Activated CD4-positive, alpha-beta T cell treated with anti-CD3 and anti-CD28 coated beads, Interleukin-2, amount 10 ng/mL, durations not matched to agents 7 days and 5 days (primary cell): ENCODE results near the gene CYP3A7. TPM values are rescaled to one million over a fixed set of nuclear protein-coding genes. Genes with fewer than 3 reads are reported as not detected.
"Not testable (repeated sequence)": the region's sequence is repeated elsewhere in the genome, so short reads cannot be mapped to it uniquely, and the experiment has no call there.

Source experiments
- CTCF ChIA-PET: fragments of 350-600 bp; sonication (Branson Sonifier 250); formaldehyde crosslinking; loops from one replicate; lab custom pipeline; 2021; ENCODE audit warnings: antibody characterized with exemption; lab: Charles Lee
- POLR2A ChIA-PET: fragments of 350-600 bp; sonication (Branson Sonifier 250); formaldehyde crosslinking; loops from one replicate; lab custom pipeline; 2021; ENCODE audit warnings: antibody characterized with exemption; lab: Charles Lee
- DNase-seq: peaks from one replicate; pipeline ENCODE4 v3.0.0-alpha.2; 2020
- H3K27ac Mint-ChIP-seq: one replicate; pipeline ENCODE4 v1.8.0; 2021; ENCODE audit warnings: mild to moderate bottlenecking, moderate library complexity, mixed read lengths
- H3K27me3 Mint-ChIP-seq: one replicate; pipeline ENCODE4 v1.8.0; 2021; ENCODE audit warnings: mixed read lengths
- H3K36me3 Mint-ChIP-seq: one replicate; pipeline ENCODE4 v1.8.0; 2021; ENCODE audit warnings: low read depth, mixed read lengths
- H3K4me1 Mint-ChIP-seq: one replicate; pipeline ENCODE4 v1.8.0; 2021; ENCODE audit warnings: mixed read lengths
- H3K4me3 Mint-ChIP-seq: one replicate; pipeline ENCODE4 v1.8.0; 2021; ENCODE audit warnings: mild to moderate bottlenecking, moderate library complexity, mixed read lengths
- H3K9me3 Mint-ChIP-seq: one replicate; pipeline ENCODE4 v1.8.0; 2021; ENCODE audit warnings: mixed read lengths
- total RNA-seq, 2 experiments: library from RNA; stranded (reverse); gene quantifications; one replicate each; pipeline ENCODE4 v1.2.3, GENCODE V29; 2021

The CYP3A7 gene
- total RNA-seq, 2 experiments from 2014 or later = not detected

- Mint-ChIP-seq H3K4me1 (peaks cover 6% of the 10 kb centered on the region), H3K36me3 (no peaks in the 10 kb centered on the region), H3K9me3 (no peaks in the 10 kb centered on the region), H3K27me3 (no peaks in the 10 kb centered on the region), H3K27ac (no peak overlapping the region), H3K4me3 (no peak overlapping the region)
- no peak for DNase-seq
- ChIA-PET POLR2A (no interaction called here), CTCF (no interaction called here)
Measured at GRCh38 chr7:99762680-99763327, 27.8 kb upstream of the CYP3A7 start.

DNA sequence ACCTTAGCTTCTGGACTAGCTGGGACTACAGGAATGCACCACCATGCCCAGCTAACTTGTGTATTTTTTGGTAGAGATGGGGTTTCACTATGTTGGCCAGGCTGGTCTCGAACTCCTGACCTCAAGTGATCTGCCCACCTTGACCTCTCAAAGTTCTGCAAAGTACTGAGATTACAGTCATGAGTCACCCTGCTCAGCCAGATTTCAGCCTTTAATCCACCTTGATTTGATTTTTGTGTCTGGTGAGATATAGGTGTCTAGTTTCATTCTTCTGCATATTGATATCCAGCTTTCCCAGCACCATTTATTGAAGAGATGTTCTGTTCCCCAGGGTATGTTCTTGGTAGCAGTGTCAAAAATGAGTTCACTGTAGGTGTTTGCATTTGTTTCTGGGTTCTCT is 20.1 kb upstream of the CYP3A7 start:
- Mint-ChIP-seq H3K9me3 (no peaks in the 10 kb centered on the region), H3K27ac (no peak overlapping the region), H3K36me3 (no peaks in the 10 kb centered on the region), H3K4me3 (no peak overlapping the region), H3K27me3 (peaks cover 9% of the 10 kb centered on the region), H3K4me1 (no peaks in the 10 kb centered on the region)
- ChIA-PET CTCF (no interaction called here), POLR2A (no interaction called here)
- no peak for DNase-seq

GRCh38 chr7:99752356-99752755 is 17.4 kb upstream of the CYP3A7 start:
- ChIA-PET POLR2A (no interaction called here), CTCF (no interaction called here)
- no peaks in the 10 kb centered on the region for H3K4me1 Mint-ChIP-seq
- no peaks in the 10 kb centered on the region for H3K9me3 Mint-ChIP-seq
- no peak overlapping the region for H3K27ac Mint-ChIP-seq
- peaks cover 9% of the 10 kb centered on the region for H3K27me3 Mint-ChIP-seq
- no peaks in the 10 kb centered on the region for H3K36me3 Mint-ChIP-seq
- no peak overlapping the region for H3K4me3 Mint-ChIP-seq
- DNase-seq = no peak

DNA sequence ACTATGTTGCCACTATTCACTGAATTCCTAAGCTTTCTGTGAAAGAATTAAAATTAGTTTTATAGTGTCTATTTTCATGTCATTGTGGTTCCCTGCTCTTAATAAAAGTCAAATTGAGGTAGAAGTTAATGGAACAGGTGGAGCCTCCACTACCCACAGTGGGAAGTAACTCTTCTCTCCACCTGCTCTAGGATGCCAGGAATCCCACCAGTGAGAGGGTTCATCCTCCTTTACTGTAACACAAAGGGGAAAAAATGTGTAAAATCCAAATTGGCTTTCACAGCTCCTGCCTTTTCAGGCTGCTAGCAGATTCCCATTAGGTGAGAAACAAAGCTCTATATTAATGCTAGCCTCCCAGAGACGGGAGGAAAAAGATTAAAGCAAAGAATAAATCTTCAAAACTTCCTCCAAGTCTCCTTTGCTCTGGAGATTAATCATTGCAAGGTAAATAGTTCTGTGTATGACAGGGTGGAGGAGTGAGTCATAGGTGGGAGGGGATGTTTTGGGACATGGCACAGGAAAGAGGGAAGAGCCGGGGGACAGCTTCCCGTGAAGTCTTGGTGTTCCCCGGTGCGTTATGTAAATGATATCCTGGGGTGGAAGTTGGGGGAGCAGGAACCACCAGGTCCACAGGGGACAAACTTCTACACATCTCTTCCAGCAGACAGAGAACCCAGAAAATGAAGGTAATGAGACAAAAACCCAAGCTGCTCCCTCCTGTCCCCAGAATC is 16.5 kb upstream of the CYP3A7 start:
- POLR2A ChIA-PET, CTCF ChIA-PET, H3K9me3 Mint-ChIP-seq, H3K27me3 Mint-ChIP-seq, DNase-seq, H3K27ac Mint-ChIP-seq, H3K4me3 Mint-ChIP-seq, H3K4me1 Mint-ChIP-seq, H3K36me3 Mint-ChIP-seq: not testable (repeated sequence)

- Mint-ChIP-seq H3K9me3 (no peaks in the 10 kb centered on the region), H3K4me3 (no peak overlapping the region), H3K4me1 (no peaks in the 10 kb centered on the region), H3K27ac (no peak overlapping the region), H3K27me3 (peaks cover 14% of the 10 kb centered on the region), H3K36me3 (peaks cover 2% of the 10 kb centered on the region)
- ChIA-PET CTCF (no interaction called here), POLR2A (no interaction called here)
- DNase-seq = no peak
Measured at GRCh38 chr7:99748846-99749579, 14.0 kb upstream of the CYP3A7 start.

- CTCF ChIA-PET, H3K4me3 Mint-ChIP-seq, H3K27ac Mint-ChIP-seq, H3K9me3 Mint-ChIP-seq, POLR2A ChIA-PET, H3K27me3 Mint-ChIP-seq, DNase-seq, H3K4me1 Mint-ChIP-seq, H3K36me3 Mint-ChIP-seq: not testable (repeated sequence)
Measured at GRCh38 chr7:99746915-99747314, 11.9 kb upstream of the CYP3A7 start.

DNA sequence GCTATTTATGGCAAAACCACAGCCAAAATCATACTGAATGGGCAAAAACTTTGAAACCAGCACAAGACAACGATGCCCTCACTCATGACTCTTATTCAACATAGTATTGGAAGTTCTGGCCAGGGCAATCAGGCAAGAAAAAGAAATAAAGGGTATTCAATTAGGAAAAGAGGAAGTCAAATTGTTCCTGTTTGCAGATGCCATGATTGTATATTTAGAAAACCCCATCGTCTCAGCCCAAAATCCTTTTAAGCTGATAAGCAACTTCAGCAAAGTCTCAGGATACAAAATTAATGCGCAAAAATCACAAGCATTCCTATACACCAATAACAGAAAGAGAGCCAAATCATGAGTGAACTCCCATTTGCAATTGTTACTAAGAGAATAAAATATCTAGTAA is 10.4 kb upstream of the CYP3A7 start:
- H3K27ac Mint-ChIP-seq, H3K4me1 Mint-ChIP-seq, H3K9me3 Mint-ChIP-seq, POLR2A ChIA-PET, DNase-seq, H3K27me3 Mint-ChIP-seq, H3K4me3 Mint-ChIP-seq, CTCF ChIA-PET, H3K36me3 Mint-ChIP-seq: not testable (repeated sequence)

- H3K36me3 Mint-ChIP-seq = peaks cover 6% of the 10 kb centered on the region
- ChIA-PET POLR2A (no interaction called here), CTCF (no interaction called here)
- H3K4me1 Mint-ChIP-seq = peaks cover 6% of the 10 kb centered on the region
- peaks cover 6% of the 10 kb centered on the region for H3K27me3 Mint-ChIP-seq
- no peak overlapping the region for H3K27ac Mint-ChIP-seq
- no peak overlapping the region for H3K4me3 Mint-ChIP-seq
- no peak for DNase-seq
- H3K9me3 Mint-ChIP-seq = peaks cover 2% of the 10 kb centered on the region
Measured at GRCh38 chr7:99742737-99743394, 7.9 kb upstream of the CYP3A7 start.

DNA sequence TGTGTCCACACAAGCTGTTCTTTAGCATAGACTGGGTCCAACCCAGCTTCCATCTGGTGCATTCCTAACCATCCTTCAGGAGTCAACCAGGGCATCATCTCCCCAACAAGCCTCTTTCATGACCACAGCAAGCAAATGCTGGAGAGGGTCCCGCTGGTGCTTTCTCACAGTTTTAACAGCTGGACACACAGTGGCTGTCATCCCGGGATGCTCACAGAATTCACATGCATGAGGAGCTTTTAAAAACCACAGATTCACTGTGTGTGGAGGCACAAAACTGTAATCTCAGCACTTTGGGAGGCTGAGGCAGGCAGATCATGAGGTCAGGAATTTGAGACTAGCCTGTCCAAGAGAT is 6.4 kb upstream of the CYP3A7 start:
- Mint-ChIP-seq H3K9me3 (peaks cover 2% of the 10 kb centered on the region), H3K27me3 (peaks cover 6% of the 10 kb centered on the region), H3K27ac (no peak overlapping the region), H3K36me3 (peaks cover 4% of the 10 kb centered on the region), H3K4me1 (peaks cover 8% of the 10 kb centered on the region), H3K4me3 (no peak overlapping the region)
- ChIA-PET CTCF (no interaction called here), POLR2A (no interaction called here)
- no peak for DNase-seq

DNA sequence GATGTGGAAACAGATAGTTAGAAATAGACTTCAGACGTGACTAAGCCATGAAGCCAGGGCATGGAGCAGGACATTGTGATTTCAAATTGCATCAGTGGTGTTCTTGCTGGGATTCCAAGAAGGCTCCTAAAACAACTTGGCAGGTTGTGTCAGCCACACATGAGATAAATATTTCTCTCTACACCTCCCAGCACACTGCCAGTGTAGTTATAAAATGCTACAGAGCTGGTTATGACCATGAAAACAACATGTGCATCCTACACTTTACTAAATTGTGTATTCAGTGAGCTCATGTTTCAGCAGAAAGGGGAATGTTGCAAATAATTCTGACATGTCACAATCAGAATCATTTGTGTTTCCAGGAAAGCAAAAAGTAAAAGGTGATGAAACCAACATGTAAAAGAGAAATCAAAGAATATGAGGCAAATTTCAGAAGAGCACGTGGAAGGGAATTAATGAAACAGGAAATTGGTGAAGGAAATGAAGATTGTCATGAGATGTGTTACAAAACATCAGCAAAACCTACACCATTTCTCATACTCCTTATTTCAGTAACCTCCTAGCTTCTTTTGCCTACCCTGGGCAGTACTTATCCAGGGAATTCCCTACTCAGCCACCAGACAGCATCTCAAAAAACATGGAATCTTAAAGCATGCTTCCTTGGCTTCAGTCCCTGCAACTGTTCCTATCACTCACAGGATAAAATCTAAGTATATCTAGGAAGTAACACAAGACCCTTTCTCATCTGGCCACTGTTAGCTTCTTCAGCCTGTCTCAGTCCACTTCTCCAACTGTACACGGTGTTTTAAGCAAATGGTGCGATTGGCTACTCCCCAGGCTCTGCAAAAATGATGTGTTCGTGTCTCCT is 5.8 kb upstream of the CYP3A7 start:
- H3K4me1 Mint-ChIP-seq = peaks cover 8% of the 10 kb centered on the region
- peaks cover 3% of the 10 kb centered on the region for H3K36me3 Mint-ChIP-seq
- POLR2A ChIA-PET = no interaction called here
- H3K27ac Mint-ChIP-seq = no peak overlapping the region
- H3K4me3 Mint-ChIP-seq = no peak overlapping the region
- peaks cover 2% of the 10 kb centered on the region for H3K9me3 Mint-ChIP-seq
- peaks cover 6% of the 10 kb centered on the region for H3K27me3 Mint-ChIP-seq
- DNase-seq = no peak
- CTCF ChIA-PET = no interaction called here

DNA sequence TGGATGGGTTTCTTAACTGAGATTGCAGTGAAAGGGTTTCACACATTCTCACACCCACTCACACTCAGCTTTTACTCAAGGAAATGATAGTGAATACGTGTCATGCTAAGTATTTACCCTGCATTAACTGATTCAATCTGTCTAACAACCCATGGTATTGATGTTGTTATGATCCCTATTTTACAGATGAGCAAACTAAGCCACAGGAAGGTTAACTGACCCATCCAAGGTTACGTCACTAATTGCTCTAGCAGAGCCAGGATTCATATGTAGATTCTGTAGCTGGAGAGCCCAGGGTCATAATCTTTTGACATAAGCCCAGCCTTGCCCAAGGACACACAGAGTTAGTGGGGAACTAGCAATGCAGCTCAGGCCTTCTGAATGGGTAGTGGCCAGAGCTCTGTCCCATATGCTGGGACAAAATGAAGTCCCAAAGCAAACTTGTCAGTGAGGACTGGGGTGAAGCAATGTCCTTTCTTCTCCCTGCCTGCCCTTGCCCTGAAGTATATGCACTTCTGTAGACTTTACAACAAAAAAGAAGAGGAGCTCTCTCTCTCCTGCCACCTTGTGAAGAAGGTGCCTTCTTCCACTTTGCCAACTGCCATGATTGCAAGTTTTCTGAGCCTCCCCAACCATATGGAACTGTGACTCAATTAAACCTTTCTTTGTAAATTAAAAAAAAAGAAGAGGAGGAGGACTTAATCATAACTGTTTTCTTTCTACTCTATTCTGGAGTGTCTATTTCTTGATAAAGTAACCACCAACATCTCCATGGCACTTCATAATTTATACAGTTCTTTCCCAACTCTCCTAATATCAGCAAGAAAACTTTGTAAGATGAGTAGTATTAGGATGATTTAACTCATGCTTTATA is 4.9 kb upstream of the CYP3A7 start:
- DNase-seq = no peak
- ChIA-PET CTCF (no interaction called here), POLR2A (no interaction called here)
- no peak overlapping the region for H3K4me3 Mint-ChIP-seq
- no peak overlapping the region for H3K27ac Mint-ChIP-seq
- H3K36me3 Mint-ChIP-seq = peaks cover 3% of the 10 kb centered on the region
- H3K9me3 Mint-ChIP-seq = peaks cover 2% of the 10 kb centered on the region
- H3K27me3 Mint-ChIP-seq = peaks cover 6% of the 10 kb centered on the region
- peaks cover 8% of the 10 kb centered on the region for H3K4me1 Mint-ChIP-seq

DNA sequence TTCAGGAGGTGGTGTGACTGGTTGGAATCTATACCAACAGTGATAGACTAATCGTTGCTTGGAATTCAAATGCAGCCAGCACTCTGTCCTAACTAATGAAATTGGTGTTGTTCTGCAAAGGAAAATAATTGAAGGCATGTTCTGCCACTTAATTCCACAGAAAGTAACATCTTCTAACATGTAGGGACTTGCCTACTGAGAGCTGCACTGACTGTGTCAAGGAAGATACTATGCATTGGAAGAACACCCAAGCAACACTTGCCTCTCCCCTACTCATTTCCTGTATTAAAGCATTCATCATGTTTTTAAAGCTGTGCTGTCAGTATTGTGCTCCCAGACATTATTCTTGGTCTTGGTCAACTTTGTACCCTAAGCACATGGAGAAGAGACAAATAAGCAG is 2.7 kb upstream of the CYP3A7 start:
- H3K27ac Mint-ChIP-seq = no peak overlapping the region
- H3K27me3 Mint-ChIP-seq = no peaks in the 10 kb centered on the region
- DNase-seq = no peak
- ChIA-PET POLR2A (no interaction called here), CTCF (no interaction called here)
- H3K36me3 Mint-ChIP-seq = peaks cover 3% of the 10 kb centered on the region
- peaks cover 8% of the 10 kb centered on the region for H3K4me1 Mint-ChIP-seq
- no peak overlapping the region for H3K4me3 Mint-ChIP-seq
- no peaks in the 10 kb centered on the region for H3K9me3 Mint-ChIP-seq
